GM19035 (cell line): ENCODE measurements around the gene FKTN.
"Not testable (repeated sequence)": the region's sequence is repeated elsewhere in the genome, so short reads cannot be mapped to it uniquely, and the experiment has no call there.

Experiments used
- ATAC-seq: cut with Tn5 transposase; IDR thresholded peaks from one replicate; pipeline ENCODE4 v1.9.1; 2021; ENCODE audit not compliant: unreplicated experiment

Gene FKTN

DNA sequence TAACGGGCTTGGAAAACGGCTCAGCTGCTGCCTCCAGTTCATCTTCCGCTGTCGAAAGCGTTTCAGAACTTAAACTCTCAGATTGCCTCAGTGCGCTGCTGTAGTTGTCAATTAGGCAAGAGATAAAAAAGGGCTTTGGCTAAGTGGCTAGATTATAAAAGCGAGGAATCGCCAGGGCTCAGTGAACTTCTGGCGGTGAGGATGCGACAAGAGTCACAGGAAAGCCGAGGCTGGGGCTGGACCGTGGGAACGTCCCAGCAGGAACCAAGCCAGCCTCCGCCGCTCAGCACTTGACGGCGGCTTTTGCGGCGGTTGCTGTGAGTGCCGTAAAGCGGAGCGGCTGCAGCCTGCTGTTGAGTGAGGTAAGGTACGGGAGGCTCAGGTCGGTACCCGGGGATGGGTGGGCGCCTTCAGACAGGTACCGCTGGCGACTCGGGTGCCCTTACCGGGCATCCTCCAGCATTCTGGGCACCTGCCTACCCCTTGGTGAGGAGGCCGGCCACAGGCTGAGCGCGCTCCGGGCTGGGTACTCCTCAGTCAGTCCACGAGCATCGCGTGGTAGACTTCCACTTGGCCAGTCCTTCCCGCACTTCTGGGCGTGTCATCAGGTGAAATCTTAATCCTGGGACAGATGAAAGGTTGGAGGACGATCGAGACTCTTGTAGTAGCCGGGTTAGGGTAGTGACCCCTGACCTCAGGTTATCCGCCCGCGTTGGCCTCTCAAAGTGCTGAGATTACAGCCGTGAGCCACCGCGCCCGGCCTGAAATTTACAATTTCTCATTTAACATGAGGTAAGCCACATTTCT, at the start of gene FKTN:
Gene FKTN (plus strand): TSS at position 328 of the 807 bp plus-strand sequence. CDS start 16,902 bp downstream, outside the sequence.
- peak; percentile 97 for ATAC-seq

DNA sequence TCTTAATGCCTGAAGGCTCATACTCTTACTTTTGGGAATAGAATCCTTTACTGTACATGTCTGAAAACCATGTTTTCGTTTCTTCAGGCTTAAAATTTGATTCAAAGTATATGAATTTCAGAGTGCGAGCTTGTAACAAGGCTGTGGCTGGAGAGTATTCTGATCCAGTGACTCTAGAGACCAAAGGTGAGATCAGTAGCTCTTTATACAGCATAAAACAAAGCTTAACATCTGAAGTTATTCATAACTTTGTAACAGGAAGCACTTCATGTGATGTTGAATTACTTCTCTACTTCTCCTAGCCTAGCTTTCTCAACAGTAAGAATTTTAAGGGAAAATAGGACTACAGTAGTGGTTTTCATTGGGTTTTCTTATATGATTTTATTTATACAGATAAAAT, 49.4 kb upstream of the FKTN start:
- ATAC-seq: no peak

- ATAC-seq: peak; percentile 60
Measured at GRCh38 chr9:105510024-105510423, 47.9 kb upstream of the FKTN start.

DNA sequence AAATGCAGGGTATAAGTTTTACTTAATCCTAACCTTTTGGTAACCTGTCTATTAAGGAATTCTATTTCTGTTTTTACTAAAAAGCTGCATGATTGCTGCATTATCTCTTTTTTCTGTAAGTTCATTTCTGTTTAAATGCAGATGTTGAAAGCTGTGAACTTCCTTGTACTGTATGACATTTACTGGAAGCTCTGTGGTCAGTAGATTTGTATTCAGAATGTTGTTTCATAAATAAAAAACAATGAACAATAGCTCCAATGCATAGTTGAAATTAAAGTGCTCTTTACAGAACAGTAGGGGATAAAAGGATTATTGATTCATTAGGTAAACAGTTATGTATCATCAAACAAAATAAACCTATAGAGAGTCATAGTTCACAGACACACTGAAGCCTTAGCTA, 46.5 kb upstream of the FKTN start:
- no peak for ATAC-seq

- no peak for ATAC-seq
Measured at GRCh38 chr9:105515811-105516413, 42.0 kb upstream of the FKTN start.

- ATAC-seq: peak; percentile 70
Measured at GRCh38 chr9:105519710-105520369, 38.1 kb upstream of the FKTN start.

- ATAC-seq: not testable (repeated sequence)
Measured at GRCh38 chr9:105520992-105521391, 36.9 kb upstream of the FKTN start.

DNA sequence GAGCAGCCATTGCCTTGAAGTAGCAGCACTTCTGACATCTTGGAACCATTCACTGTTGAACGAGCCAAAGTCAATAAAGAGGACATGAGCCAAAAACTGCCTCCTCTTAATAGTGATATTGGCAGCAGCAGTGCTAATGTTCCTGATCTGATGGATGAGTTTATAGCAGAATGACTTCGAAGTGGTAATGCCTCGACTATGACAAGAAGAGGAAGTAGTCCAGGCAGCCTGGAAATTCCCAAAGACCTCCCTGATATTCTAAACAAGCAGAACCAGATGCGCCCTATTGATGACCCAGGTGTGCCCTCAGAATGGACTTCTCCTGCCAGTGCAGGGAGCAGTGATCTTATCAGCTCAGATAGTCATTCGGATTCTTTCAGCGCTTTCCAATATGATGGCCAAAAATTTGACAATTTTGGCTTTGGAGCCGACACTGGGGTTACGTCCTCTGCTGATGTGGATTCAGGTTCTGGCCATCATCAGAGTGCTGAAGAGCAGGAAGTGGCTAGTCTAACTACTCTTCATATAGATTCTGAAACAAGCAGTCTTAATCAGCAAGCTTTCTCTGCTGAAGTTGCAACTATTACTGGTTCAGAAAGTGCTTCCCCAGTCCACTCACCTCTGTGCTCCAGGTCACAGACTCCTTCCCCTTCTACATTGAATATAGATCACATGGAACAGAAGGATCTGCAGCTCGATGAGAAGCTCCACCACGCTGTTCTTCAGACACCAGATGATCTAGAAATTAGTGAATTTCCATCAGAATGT, 35.1 kb upstream of the FKTN start:
- peak; percentile 87 for ATAC-seq

DNA sequence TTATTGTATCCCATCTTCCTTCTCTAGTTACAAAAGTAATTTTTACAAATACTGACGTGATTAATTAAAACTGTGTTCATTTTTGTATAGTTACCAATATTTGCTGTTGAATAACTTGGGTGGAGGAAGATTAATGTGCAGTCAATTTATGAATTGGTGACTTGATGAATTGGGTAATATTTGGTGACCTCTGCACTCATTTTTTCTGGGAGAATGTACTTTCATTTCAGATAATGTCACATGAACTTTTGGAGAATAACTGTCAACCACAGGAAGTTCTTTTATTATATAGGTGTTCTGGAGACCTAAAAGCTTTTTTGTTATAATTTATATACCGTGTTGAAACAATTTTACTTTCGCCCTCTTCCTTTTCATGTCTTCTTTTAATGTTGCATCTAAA, 26.4 kb upstream of the FKTN start:
- no peak for ATAC-seq

- ATAC-seq: peak; percentile 66
Measured at GRCh38 chr9:105535920-105536668, 21.8 kb upstream of the FKTN start.

DNA sequence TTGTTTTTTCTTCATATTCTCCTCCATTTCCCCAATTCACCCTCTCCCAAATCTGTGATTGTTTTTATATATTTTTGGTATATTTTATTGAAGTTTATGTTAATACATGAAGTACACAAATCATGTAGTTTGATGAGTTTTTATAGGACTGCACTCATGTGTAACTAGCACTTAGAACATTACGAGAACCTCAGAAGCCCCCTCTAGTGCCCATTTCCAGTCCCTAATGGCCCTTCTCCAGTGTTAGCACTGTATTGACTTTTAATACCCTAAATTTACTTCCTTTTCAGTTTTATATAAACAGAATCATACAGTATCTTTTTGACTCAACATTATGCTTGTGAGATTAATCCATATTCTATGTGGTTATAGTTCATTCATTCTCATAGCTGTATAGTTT, 18.5 kb upstream of the FKTN start:
- ATAC-seq: no peak

DNA sequence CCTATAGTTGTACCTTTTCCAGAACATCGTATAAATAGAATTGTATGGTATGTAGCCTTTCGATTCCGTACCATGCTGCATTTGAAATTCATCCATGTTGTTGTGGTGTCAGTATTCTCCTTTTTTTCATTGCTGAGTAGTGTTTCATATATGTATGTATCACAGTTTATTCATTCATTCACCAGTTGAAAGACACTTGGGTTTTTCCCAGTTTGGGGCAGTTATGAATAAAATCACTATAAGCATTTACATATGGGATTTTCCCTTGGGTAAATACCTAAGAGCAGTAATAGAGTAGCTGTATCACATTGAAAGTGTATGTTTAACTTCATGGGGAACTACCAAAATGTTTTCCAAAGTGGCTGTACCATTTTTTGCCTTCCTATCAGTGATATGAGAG, 16.1 kb upstream of the FKTN start:
- peak; percentile 97 for ATAC-seq

- no peak for ATAC-seq
Measured at GRCh38 chr9:105554042-105554441, 3.9 kb upstream of the FKTN start.

- no peak for ATAC-seq
Measured at GRCh38 chr9:105572455-105572854, 14.5 kb downstream of the FKTN start.

- not testable (repeated sequence) for ATAC-seq
Measured at GRCh38 chr9:105579952-105580351, 22.0 kb downstream of the FKTN start.

DNA sequence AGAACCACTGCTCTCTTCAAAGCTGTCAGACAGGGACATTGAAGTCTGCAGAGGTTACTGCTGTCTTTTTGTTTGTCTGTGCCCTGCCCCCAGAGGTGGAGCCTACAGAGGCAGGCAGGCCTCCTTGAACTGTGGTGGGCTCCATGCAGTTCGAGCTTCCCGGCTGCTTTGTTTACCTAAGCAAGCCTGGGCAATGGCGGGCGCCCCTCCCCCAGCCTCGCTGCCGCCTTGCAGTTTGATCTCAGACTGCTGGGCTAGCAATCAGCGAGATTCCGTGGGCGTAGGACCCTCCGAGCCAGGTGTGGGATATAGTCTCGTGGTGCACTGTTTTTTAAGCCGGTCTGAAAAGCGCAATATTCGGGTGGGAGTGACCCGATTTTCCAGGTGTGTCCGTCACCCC, 23.6 kb downstream of the FKTN start:
- ATAC-seq: not testable (repeated sequence)

DNA sequence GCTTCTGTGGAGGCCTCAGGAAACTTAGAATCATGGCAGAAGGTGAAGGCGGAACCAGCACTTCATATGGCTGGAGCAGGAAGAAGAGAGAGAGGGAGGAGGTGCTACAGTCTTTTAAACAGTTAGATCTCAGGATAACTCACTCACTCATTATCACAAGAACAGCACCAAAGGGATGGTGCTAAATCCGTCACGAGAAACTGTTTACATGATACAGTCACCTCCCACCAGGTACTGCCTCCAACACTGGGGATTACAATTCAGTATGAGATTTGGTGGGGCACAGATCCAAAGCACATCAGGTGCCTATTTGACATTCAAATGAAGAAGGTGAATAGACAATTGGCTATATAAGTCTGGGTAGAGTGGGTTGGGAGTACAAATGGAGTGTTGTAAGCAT, 35.2 kb downstream of the FKTN start:
- ATAC-seq: no peak

- peak; percentile 81 for ATAC-seq
Measured at GRCh38 chr9:105608721-105609598, 51.0 kb downstream of the FKTN start.

- no peak for ATAC-seq
Measured at GRCh38 chr9:105621001-105621400, 63.1 kb downstream of the FKTN start.

DNA sequence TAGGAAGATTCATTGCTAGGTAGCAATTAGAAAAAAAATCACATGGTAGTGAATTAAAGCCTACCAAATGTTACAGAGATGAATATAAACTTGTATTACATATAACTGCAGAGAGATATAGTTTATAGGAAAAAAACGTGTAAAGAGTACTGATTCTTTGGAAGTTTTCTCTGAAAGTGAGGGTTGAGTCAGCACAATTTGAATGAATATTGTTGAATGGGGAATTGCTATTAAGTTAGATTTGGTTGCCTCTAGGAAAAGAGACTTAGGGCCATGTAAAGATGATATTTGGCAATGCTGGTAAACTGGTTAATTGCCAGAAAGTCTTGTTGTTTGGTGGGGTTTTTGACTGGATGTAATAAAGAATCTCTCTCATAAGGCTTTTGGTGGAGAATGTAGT, 67.2 kb downstream of the FKTN start:
- ATAC-seq: no peak
